Tibial artery (tissue), 4 donors: ENCODE data around the gene RBBP5.

Experiments used
- DNase-seq, 2 donors: peaks; one replicate each; pipeline ENCODE4 v3.0.0-alpha.2; 2019
- H3K27ac ChIP-seq, 2 donors: fragments of 200-600 bp; sonication (generic) in 1 of 2; 1 replicate in 1 of 2; 2 replicates in 1 of 2; pipeline ENCODE4 v1.5.1; 2018 to 2019; ENCODE audit warnings: mild to moderate bottlenecking in 1 of 2
- H3K27me3 ChIP-seq, 2 donors: fragments of 200-600 bp; sonication (generic) in 1 of 2; one replicate each; pipeline versions ENCODE4 v1.5.1 to v1.6.0; 2016 to 2019
- H3K36me3 ChIP-seq, 3 donors: fragments of 200-600 bp; sonication (generic) in 2 of 3; one replicate each; pipeline ENCODE4 v1.5.1; 2016 to 2019; ENCODE audit warnings: mild to moderate bottlenecking in 2 of 3
- H3K4me1 ChIP-seq, 4 donors: fragments of 200-600 bp; sonication (generic) in 2 of 4; 1 replicate in 3 of 4; 2 replicates in 1 of 4; pipeline ENCODE4 v1.5.1; 2016 to 2019
- H3K4me3 ChIP-seq, 2 donors: fragments of 200-600 bp; sonication (generic) in 1 of 2; 1 replicate in 1 of 2; 2 replicates in 1 of 2; pipeline ENCODE4 v1.5.1; 2018 to 2019; ENCODE audit warnings: mild to moderate bottlenecking in 2 of 2
- H3K9me3 ChIP-seq, 3 donors: fragments of 200-600 bp; sonication (generic) in 1 of 3; one replicate each; pipeline ENCODE4 v1.5.1; 2016 to 2019
- intact Hi-C: fragments of 100-400 bp; cut with DNase I; formaldehyde crosslinking; loops from one replicate; pipeline ENCODE4 v1.15.0; 2023; ENCODE audit warnings: low total_unique reads
- TF ChIP-seq, protein P1 (sequence below), 2 experiments: fragments of 200-600 bp in 1 of 2; fragments of 450-650 bp in 1 of 2; IDR thresholded peaks; one replicate each; pipeline ENCODE4 v1.5.1; 2017 to 2019; ENCODE audit warnings: antibody characterized with exemption in 2 of 2, mild to moderate bottlenecking in 1 of 2, moderate library complexity in 1 of 2

RBBP5 gene, protein sequence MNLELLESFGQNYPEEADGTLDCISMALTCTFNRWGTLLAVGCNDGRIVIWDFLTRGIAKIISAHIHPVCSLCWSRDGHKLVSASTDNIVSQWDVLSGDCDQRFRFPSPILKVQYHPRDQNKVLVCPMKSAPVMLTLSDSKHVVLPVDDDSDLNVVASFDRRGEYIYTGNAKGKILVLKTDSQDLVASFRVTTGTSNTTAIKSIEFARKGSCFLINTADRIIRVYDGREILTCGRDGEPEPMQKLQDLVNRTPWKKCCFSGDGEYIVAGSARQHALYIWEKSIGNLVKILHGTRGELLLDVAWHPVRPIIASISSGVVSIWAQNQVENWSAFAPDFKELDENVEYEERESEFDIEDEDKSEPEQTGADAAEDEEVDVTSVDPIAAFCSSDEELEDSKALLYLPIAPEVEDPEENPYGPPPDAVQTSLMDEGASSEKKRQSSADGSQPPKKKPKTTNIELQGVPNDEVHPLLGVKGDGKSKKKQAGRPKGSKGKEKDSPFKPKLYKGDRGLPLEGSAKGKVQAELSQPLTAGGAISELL

DNA sequence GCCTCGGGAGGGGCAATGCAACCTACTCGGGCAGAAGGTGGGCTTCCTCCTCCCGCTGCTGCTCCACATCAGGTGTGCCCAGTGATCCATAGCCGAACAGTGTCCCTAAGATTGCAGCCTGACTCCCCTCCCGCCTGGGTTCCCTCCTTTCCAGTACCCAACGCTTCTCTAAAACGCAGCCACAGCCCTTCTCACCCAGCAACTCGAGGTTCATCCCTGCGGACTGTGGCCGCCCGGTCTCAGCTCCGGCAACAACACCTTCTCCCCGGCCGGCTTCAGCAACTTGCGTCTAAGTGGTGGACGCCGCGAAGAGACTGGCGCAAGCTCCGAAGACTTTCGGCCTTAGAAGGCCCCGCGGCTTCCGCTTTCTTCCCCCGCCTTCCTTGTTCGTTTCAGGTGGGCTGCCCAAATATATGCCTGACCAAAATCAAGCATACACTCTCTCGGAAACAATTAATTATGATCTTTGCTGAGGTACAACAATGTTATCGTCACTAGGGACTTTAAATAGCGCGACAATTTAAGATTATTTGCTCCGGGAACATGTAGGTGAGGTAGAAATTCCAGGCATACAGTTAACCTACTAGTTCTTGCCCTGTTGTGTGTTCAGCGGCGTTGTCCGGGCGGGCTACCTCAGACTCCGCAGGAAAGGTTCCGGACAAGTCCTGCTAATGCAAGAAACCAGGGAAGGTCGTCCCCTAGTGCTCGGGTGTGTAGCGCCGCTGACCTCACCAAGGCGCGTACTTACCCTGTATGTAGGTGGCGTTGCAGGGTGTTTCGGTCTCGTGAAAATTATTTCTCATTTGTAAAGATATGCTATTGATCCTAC, at the start of gene RBBP5:
RBBP5 (minus strand) TSS at position 319 of the 829 bp plus-strand sequence; CDS start at position 214, 105 bp downstream.
- H3K4me1 ChIP-seq, result peaks cover 0 to 36% (median 25%) of the 10 kb centered on the region in 4 donors
- H3K9me3 ChIP-seq, result no peaks in the 10 kb centered on the region
- peak within 1 kb of the TSS; percentile 76 to 96 for H3K4me3 ChIP-seq
- peaks cover 7 to 13% (median 10%) of the 10 kb centered on the region in 3 donors for H3K36me3 ChIP-seq
- intact Hi-C loops, result loop anchor here (1.0 to 5.0 kb wide), 2 partner anchors 89 to 135 kb away; partner anchors contain the start of gene DSTYK
- no peaks in the 10 kb centered on the region for H3K27me3 ChIP-seq
- peak within 1 kb of the TSS; percentile 87 to 92 for H3K27ac ChIP-seq
- TF ChIP-seq, protein P1, sequence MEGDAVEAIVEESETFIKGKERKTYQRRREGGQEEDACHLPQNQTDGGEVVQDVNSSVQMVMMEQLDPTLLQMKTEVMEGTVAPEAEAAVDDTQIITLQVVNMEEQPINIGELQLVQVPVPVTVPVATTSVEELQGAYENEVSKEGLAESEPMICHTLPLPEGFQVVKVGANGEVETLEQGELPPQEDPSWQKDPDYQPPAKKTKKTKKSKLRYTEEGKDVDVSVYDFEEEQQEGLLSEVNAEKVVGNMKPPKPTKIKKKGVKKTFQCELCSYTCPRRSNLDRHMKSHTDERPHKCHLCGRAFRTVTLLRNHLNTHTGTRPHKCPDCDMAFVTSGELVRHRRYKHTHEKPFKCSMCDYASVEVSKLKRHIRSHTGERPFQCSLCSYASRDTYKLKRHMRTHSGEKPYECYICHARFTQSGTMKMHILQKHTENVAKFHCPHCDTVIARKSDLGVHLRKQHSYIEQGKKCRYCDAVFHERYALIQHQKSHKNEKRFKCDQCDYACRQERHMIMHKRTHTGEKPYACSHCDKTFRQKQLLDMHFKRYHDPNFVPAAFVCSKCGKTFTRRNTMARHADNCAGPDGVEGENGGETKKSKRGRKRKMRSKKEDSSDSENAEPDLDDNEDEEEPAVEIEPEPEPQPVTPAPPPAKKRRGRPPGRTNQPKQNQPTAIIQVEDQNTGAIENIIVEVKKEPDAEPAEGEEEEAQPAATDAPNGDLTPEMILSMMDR (IDR thresholded peaks at IDR 0.05), result peak; percentile 30 to 55
- DNase-seq, result peak; percentile 94 to 97

DNA sequence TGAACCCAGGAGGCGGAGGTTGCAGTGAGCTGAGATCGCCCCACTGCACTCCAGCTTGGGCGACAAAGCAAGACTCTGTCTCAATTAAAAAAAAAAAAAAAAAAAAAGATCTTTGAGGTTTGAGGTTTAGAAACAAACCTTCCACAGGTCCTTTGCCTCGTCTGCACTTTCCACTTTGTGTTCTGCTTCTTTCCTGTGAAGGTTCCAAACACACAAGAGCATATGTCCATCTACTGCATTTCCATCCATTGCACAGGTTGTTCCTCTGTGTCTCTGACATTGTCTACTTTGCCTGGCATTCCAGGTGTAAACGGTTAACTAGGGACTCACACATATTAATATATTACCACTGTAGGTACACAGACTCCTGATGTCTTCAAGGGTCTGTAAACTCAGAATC, 49.6 kb upstream of the RBBP5 start:
- DNase-seq, result no peak
- TF ChIP-seq, protein P1 (IDR thresholded peaks at IDR 0.05), result no peak
- Histone ChIP-seq H3K36me3 (peaks cover 25 to 48% (median 26%) of the 10 kb centered on the region in 3 donors), H3K9me3 (no peaks in the 10 kb centered on the region), H3K4me3 (no peak overlapping the region), H3K27ac (no peak overlapping the region), H3K4me1 (peaks cover 0 to 16% (median 12%) of the 10 kb centered on the region in 4 donors), H3K27me3 (no peaks in the 10 kb centered on the region)
- intact Hi-C loops, result no loop called here

DNA sequence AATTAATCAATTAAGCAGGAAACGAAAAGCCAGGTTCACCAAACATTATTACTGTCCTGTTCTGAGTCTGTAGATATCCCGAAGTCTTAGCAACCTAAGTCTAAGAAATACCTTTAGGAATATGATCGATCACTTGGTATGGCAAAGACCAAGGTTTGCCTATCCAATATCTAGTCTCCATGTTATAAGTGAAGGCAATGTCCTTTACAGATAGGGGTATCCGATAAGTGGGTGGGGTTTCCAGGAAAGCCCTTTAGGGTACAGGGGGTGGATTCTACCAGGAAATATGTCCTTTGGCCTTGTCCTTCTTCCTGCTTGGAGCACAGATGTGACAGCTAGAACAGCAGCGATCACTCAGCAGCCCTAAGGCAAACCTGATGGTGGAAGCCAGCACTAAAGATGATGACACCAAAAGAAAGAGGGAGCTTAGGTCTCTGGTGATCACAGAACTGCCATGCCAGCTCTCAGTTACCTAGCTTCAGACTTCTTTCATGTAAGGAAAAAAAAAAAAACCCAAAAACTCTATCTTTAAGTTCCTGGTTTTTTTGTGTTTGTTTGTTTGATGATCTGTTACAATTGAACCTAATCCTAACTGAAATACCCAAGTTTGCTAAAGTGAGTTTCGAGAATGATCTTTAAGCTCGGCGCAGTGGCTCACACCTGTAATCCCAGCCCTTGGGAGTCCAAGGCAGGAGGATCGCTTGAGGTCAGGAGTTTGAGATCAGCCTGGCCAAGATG, 48.9 kb upstream of the RBBP5 start:
- Histone ChIP-seq H3K36me3 (peaks cover 28 to 50% (median 31%) of the 10 kb centered on the region in 3 donors), H3K27ac (no peak overlapping the region), H3K27me3 (no peaks in the 10 kb centered on the region), H3K4me1 (peaks cover 0 to 12% (median 8%) of the 10 kb centered on the region in 4 donors), H3K4me3 (no peak overlapping the region), H3K9me3 (no peaks in the 10 kb centered on the region)
- TF ChIP-seq, protein P1 (IDR thresholded peaks at IDR 0.05), result no peak
- no peak for DNase-seq
- intact Hi-C loops, result no loop called here

DNA sequence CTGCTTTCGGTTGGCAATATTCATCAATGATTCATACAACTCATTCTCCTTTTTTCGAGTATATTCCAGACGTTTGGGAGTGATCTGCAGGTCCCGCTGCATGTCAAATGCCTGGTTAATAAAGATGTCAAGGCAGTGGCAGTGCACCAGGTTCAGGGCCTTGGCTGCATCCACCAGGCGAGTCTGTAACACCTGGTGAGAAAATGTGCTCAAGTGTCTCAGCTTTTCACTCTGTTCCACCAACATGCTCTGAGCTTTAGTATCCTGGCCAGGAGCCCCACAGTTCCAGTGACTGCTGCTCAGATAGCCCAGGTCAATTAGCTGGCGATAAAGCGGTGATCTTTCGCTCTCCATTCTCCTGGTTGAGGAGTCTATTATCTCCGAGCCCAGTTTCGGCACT, 47.5 kb upstream of the RBBP5 start:
- Histone ChIP-seq H3K4me3 (no peak overlapping the region), H3K4me1 (no peaks in the 10 kb centered on the region), H3K36me3 (peaks cover 30 to 57% (median 36%) of the 10 kb centered on the region in 3 donors), H3K27me3 (no peaks in the 10 kb centered on the region), H3K27ac (no peak overlapping the region), H3K9me3 (no peaks in the 10 kb centered on the region)
- no peak for DNase-seq
- TF ChIP-seq, protein P1 (IDR thresholded peaks at IDR 0.05), result no peak
- intact Hi-C loops, result no loop called here

DNA sequence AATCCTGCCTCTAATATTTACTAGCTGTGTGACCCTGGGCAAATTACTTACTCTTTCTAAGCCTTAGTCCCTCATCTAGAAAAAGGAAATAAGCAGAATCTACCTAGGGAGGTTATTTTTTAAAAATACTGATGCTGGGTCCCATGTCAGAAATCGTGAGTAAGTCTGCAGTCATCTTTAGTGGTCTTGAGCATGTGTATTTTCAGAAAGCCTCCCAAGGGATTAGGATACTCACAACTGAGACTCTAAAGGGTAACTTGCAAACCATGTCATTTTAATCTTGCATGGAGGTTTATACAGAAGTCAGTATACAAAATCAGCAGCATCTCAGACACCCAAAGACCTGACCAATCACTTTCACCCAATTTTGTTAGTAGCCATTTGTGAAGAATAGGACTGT, 46.5 kb upstream of the RBBP5 start:
- Histone ChIP-seq H3K27ac (no peak overlapping the region), H3K9me3 (no peaks in the 10 kb centered on the region), H3K4me1 (no peaks in the 10 kb centered on the region), H3K36me3 (peaks cover 40 to 67% (median 44%) of the 10 kb centered on the region in 3 donors), H3K27me3 (no peaks in the 10 kb centered on the region), H3K4me3 (no peak overlapping the region)
- TF ChIP-seq, protein P1 (IDR thresholded peaks at IDR 0.05), result no peak
- intact Hi-C loops, result no loop called here
- no peak for DNase-seq
